GOT3 (cell line): ENCODE data around the gene ITLN1.

Experiments
- DNase-seq: peaks from one replicate; lab custom pipeline; 2025; ENCODE audit warnings: mixed read lengths; lab: John Stamatoyannopoulos, UW

Gene ITLN1

DNA sequence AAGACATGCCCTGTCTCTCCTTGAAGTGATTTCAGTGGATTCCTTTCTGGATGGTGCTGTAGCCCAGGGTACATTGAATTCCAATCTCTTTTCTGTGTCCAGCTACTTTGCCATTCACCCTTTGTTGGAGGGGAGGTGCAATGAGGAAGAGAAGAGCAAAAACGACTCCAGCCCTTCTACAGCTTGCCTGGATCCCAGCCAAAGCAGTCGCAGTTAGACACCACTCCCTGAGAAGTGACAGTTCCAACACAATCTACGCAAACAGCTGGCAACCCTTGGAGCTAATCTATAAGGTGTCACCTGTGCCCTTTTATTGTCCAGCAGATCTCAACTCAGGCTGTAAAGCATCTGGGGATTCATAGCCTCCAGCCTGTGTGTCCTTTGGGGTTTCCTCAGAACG, 26.9 kb downstream of the ITLN1 start:
- DNase-seq: no peak

DNA sequence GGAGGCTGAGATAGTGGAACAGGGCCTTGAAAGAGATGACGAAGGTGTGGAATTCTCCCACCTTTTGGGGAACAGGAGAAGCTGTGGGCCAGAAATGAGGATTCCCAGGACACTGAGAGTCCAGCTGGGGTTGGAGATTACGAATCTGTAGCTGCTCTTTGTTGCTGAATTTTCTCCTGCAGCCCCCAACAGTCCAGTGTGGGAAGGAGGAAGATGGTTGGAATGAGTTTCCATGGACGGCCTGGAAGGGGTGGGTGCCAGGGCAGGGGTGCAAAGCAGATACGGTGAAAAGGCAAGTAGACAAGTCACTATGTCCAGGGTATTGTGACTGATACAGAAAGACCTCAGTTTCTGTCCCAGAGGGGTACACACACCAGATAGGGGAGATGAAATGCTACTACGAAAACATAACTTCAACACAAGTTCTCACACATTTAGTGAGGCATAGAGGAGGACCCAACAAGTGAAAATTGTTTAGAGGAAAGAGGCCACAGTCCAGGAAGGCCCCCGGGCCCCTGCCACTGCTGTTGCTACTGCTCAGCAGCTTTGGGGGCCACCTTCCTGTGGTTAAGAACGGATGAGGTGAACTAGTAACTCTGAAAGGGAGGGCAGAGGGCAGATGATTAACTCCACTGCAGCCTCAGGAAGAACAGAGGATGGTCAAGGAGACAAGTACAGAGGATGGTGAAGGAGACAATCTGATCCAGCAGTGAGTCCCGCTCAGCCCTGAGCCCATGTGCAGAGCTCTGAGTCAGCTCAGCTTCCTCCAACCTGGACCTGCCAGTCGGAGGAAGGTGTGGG, 29.6 kb downstream of the ITLN1 start:
- no peak for DNase-seq

DNA sequence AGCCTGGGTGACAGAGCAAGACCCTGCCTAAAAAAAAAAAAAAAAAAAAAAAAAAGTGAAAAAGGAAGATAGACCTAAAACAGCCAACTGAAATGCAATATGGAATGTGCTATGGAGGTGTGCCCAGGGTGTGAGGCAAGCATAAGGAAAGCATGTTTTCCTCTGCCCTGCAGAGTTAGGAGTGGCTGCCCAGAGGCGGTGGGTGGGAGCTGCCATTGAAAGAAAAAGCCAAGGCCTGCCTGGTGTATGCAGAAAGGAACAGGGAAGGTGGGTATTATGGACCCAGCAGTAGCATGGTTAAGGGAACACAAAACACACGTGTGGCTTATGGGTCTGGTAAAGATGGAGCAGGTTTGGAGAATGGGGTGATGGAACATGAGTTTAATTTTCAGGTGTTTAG, 31.2 kb downstream of the ITLN1 start:
- DNase-seq: no peak

DNA sequence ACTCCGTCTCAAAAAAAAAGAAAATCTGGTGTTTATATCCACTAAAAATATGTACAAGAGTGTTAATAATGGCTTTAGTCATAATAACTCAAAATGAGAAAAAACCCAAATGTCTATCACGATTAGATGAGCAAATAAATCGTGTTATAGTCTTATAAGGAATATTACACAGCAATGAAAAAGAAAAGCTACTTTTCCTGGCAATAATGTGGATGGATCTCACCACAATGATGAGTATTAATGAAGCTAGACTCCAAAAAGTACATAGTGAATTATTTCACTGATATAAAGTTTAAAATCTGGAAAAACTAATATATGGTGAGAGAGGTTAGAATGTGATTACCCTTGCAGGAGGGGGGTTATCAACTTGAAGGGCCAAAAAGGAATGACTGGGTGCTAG, 32.0 kb downstream of the ITLN1 start:
- DNase-seq: no peak

DNA sequence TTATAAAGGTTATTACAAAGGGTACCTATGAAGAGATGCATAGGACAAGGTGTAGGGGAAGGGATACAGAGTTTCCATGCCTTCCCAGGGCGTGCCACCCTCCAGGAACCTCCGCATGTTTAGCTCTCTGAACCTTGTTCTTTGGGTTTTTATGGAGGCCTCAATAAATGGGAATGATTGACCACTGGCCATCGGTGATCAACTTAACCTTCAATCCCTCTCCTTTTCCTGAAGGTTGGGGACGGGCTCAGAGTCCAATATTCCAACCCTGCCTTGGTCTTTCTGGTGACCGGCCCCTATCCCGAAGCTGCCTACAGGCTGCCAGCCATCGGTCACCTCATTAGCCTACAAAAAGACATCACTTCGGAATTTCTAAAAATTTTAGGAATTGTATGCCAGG, 34.0 kb downstream of the ITLN1 start:
- no peak for DNase-seq

DNA sequence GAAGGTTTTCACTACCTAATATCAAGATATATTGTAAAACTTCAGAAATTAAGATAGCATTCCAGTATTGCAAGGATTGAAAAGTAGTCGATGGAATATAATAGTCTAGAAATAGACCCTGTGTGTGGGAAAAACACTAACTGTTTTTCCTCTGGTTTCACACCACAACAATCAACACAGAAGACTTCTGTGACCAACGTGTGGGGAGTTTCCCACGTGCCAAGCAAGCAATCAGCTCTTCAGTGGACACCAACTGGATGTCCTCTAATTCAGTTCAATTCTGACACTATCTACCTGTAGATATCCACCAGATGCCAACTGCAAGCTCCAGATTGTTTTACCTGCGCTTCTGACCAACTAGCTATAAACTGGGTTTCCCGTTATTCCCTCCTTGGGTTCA, 34.4 kb downstream of the ITLN1 start:
- no peak for DNase-seq

DNA sequence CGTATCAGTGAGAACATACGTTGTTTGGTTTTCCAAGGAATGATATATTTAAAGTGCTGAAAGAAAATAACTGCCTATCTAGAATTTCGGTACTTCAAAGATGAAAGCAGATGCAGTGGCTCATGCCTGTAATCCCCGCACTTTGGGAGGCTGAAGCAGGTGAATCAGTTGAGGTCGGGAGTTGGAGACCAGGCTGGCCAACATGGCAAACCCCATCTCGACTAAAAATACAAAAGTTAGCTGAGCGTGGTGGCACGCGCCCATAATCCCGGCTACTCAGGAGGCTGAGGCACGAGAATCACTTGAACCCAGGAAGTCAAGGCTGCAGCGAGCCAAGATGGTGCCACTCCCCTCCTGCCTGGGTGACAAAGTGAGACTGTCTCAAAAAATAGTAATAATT, 38.7 kb downstream of the ITLN1 start:
- DNase-seq: no peak

DNA sequence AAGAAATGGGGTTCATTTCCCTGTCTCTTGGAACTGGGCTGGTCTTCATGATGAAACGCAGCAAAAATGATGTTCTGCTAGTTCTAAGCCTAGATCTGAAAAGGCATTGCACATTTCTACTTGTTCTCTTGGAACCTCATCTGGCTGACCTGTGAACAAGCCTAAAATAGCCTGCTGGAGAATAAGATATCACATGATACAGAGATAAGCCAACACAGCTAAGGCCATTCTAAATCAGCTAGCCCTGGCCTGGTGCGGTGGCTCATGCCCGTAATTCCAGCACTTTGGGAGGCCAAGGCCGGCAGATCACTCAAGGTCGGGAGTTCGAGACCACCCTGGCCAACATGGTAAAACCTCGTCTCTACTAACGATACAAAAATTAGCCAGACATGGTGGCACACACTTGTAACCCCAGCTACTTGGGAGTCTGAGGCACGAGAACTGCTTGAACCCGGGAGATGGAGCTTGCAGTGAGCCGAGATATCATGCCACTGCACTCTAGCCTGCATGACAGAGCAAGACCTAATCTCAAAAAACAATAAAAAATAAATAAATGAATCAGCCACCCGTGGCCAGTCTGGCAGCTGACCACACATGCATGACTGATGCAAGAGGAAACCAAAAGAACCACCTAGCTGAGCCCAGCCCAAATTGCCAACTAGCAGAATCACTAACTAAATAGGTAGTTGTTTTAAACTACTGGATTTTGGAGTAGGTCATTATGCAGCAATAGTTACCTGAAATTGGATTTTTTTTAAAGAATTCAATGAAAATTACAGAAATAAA, 40.3 kb downstream of the ITLN1 start:
- DNase-seq: no peak

DNA sequence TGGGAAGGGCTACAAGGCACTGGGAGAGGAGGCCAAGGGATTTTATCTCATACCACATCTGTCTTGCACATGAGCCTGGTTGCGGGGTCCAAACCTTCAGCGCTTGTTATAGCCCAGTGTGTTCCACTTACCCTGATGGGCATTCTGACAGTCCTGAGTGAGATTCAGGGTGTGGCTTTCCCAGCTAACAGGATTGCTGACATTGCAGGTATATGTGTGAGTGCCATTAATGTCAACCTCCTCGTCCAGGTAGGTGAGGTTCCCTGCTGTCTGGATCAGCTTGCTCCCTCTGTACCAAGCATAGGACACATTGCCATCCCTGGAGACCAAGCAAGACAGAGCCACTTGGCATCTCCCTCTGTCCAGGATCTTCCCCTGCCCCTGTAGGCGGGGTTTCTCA, 43.9 kb downstream of the ITLN1 start:
- no peak for DNase-seq

DNA sequence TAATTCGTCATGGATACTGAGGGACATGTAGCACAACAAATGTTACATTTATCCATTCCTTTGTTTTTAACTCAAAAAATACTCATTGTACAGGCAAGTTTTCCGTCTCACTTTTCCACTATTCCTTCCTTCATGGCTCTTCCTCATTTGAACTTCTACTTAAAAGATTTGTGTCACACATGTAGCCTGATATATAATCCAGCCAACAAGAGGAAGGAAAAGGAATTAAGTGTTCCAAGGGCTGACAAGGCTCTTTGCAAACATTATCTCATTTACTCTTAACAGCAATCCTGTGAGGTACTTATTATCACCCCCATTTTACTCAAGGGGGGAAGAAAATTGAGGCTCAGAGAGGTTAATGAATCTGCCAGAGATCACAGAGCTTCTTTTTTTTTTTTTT, 45.2 kb downstream of the ITLN1 start:
- no peak for DNase-seq

DNA sequence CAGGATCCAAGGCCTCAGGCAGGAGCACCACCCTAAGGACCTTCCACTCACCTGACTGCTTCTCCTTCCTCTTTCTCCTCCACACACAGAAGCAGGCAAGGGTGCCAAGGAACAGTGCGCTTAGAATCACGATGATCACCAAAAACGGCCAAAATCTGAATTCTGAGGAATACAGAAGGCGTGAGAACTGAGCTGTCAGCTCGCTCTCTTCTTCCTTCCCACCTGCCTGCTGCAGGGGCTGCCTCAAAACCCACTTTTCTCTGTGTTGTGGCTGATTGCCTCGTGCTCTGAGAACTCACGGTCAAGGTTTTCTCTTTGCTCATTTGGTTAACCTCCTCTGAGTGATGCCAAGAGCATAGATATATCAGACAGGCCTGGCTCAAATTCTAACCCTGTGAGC, 46.1 kb downstream of the ITLN1 start:
- no peak for DNase-seq

DNA sequence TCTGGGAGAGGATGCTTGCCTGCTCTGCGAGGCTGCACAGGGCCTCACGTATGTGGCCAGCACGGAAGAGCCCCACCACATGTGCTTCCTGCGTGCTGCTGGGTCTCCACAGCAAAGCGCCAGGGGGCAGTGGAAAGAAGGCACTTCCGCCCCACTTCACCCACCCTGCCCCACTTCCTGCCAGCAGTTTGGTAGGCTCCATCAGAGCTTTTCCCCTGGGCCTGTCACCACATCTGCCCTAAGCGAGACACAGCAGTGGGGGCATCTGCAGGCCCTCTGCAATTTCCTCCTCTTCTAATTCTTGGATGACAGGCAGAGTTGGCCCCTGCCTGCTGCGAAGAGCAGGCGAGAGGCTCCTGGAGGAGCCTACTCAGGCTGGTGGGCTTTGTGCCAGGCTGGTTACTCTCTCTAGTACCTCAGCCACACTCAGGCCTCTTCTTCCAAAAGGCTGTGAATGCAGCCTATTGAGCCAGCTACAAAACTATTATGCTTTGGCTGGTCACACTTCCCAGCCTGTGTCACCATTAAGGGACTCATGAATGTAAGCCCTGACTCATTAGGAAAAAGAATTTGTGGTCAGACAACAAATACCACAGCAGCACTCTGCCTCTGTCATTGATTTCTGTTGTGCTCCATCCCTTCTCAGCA, 47.3 kb downstream of the ITLN1 start:
- DNase-seq: no peak

DNA sequence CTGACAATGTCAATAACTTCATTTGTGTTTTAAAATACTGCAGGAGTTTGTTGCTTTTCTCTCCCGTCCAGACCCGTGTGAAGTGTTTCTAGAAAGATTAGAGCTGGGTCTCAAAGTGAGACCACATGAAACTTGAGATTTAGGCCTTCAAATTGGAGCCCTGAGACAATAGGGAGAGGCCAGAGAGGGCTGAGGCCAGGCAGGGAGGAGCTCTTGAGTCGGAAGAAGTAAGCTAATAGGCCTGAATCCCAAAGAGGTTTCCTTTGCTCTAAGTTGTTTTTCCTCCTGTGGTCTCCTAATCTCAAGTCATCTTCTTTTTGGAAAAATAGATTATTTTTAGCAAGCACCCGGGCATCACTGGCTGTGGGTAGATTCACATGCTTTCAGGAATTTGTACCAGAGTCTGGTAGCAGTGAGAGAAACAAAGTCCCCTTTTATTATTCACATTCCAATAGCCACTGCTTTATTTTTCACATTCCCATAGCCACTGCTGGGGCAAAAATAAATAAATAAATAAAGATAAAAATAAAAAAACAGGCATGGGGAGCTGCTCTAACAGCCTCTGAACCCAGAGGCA, 47.9 kb downstream of the ITLN1 start:
- no peak for DNase-seq

DNA sequence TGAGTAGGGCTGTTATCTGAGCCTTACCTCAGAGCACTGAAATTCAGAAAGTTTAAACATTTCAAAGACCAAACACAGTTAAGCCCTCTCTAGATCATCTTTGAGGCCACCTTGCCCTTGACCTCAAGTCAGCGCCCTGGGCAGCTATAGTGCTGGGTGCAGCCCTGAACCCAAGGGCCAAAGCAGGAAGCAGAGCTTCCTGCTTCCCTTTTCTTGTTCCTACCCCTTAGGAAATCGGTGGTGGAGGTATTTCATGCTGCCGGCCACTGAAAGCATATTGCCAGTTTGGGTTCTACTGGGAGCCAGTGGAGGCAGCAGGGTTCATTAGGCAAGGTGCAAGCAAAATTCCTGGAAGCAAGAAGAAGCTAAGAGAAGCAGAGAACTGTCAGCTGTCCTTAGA, 48.4 kb downstream of the ITLN1 start:
- no peak for DNase-seq

DNA sequence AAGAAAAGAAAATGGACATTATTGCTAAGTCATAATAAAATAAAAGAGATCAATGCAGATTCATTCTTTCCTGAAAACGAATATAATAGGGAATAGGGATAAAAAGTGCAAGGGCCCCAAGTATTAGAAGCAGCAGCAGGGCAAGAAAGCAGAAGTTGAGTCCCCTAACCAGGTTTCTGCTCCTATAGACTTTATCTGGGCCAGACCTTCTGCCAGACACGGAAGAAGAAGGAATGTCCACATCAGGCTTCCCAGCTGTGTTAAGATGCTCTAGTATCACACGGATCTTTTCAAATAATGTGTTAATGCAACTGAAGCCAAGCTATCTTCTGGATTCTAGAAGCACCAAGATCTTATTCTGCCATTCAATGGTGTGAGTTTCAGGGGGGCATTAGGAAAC, 49.2 kb downstream of the ITLN1 start:
- no peak for DNase-seq

DNA sequence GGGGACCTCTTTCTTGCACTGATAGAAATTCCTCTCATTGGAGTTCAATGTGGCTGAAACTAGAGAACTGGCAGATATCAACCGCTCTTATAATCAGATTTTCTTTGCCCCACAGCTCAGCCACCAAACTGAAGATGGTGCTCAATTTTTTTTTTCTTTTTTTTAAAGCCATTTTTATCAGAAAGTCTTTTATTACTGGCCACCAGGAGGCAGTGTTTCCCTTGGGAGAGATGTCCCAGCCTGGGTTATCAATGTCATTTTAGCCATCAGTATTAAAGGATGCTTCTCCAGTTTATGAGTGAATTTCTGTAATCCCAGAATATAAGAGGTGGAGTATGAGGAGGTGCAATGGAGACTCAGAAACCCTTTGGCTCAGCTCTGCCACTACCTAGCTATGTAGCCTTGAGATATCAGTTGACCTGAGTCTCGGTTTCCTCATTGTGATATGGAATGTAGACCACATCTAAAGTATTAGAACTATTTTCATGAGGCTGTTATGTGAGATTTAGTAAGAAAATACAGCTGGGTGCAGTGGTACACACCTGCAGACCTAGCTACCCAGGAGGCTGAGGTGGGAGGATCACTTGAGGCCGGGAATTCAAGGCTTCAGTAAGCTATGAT, 49.9 kb downstream of the ITLN1 start:
- DNase-seq: no peak

DNA sequence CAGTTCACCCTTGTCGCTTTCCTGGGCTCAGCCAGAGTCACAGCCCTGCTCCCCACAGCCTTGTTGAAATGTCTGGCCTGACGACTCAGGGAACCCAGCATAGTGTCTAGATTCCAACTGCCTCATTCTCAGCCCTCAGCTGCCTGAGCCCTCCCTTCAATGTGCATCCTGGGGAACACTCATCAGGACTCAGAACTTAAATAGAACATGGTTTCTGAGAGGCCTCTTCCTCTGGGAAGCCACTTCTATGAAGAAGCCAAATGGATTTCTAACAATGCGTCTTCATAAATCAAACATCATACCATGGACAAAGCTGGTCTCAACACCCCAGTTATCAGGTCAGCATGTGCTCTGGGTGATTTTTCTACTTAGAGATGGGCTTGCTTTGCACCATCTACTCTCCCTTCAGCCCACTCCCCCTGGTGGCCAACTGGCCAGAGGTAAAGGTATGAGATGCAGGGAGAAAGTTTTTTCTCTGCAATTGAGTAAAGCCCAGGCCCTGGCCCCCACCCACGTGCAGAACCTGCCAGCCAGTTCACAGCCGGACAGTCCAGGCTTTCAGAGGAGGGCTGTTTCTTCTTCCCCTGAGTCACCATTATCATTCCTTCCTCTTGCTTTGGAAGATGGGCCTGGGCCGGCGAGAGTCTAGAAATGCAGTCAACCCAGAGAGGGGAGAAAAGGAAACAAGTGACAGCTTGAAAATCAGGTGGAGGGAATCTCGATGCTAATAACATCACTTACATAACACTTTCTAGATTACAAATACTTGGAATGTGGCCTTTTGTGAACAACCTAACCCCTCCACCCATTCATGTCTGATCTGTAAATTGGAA, 54.4 kb downstream of the ITLN1 start:
- DNase-seq: no peak

DNA sequence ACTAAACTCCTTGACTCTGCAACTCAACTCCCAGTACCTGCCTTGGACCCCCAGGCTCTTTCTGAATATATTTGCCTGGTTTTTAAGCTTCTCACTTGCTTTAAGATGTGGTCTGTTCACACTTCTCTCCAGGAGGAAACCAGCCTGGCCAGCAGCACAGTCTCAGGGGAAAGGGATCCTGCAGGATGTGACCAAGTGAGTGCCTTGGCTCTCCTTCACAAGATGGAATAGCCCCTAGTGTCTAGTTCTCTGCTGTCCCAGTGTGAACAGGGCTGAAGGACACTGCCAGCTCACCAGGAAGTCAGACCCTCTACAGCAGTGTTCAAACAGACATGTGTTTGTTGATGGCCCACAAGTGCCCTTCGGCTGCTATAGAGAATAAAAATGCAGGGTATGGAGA, 55.2 kb downstream of the ITLN1 start:
- DNase-seq: no peak

DNA sequence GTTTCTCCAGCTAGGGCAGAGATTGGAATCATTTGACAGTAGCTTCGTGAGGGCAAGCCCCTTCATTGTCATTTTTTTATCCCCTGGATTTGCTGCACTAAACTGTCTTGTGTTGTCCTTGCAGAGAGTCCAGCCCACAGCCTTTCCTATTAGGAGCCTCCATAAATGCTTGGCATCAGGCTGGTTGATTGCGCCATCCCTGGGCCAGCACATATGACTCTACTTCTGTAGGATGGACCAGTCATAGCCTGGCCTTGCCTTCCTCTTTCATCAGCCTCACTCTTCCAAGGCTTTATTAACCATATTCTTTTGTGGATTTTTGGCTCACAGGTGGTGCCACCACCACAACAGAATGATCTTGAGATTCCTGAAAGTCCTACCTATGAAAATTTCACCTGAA, 57.6 kb downstream of the ITLN1 start:
- no peak for DNase-seq

DNA sequence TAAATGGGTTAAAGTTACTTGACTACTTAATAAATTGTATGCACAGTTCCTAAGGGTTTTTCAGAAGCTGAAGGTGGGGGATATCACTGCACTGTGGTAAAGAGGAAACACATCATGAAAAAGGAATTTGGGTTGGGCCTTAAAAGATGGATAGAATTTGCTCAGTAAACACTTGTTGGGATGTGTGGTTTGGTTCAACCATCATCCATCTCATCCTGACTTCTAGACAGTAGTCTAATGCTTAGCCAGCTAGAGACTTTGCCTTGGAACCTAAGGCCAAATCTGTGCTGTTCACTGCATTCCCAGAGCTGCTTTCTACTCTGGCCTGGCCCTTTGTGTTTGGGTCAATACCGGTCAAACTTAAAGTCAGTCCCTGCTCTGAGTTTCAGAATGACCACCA, 58.4 kb downstream of the ITLN1 start:
- no peak for DNase-seq
